IPS-18a (cell line): ENCODE results near the gene CDC34.

Experiments
- H3K27ac ChIP-seq: one replicate; pipeline ENCODE4 v1.5.1; 2013; ENCODE audit warnings: low read length
- H3K27me3 ChIP-seq: one replicate; pipeline ENCODE4 v1.6.1; 2013; ENCODE audit warnings: mild to moderate bottlenecking, low read length; ENCODE audit not compliant: control insufficient read depth, insufficient read depth
- H3K36me3 ChIP-seq: one replicate; pipeline ENCODE4 v1.6.1; 2013; ENCODE audit warnings: low read depth, low read length; ENCODE audit not compliant: control insufficient read depth
- H3K4me1 ChIP-seq: one replicate; pipeline ENCODE4 v1.6.1; 2013; ENCODE audit warnings: low read depth, low read length; ENCODE audit not compliant: control insufficient read depth
- H3K4me3 ChIP-seq: one replicate; pipeline ENCODE4 v1.5.1; 2013; ENCODE audit warnings: low read length
- H3K9ac ChIP-seq: one replicate; pipeline ENCODE4 v1.6.1; 2013; ENCODE audit warnings: mild to moderate bottlenecking, low read length, moderate library complexity
- H3K9me3 ChIP-seq: one replicate; pipeline ENCODE4 v1.6.1; 2013; ENCODE audit warnings: low read depth, low read length; ENCODE audit not compliant: control insufficient read depth

CDC34 gene

DNA sequence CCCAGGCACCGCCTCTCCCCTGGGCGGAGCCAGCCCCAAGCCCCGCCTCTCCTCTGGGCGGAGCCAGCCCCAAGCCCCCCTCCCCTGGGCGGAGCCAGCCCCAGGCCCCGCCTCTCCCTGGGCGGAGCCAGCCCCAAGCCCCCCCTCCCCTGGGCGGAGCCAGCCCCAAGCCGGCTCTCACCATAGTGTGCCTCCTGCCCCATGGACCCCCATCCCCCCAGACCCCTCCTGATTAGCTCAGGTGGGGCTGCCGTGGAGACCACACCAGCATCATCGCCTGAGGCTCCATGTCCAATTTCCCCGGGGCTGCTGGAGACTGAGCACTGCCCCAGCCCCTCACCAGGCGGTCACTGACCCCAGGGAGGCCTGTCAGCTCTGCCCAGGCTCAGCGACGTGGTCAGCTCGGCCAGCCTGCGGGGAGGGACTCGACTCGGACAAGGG, 39.4 kb upstream of the CDC34 start:
- H3K27ac ChIP-seq, result no peak overlapping the region
- no peaks in the 10 kb centered on the region for H3K9me3 ChIP-seq
- no peaks in the 10 kb centered on the region for H3K36me3 ChIP-seq
- H3K4me1 ChIP-seq, result no peaks in the 10 kb centered on the region
- no peak overlapping the region for H3K4me3 ChIP-seq
- H3K9ac ChIP-seq, result no peak overlapping the region
- peaks cover 7% of the 10 kb centered on the region for H3K27me3 ChIP-seq

GRCh38 chr19:493391-494170, 38.0 kb upstream of the CDC34 start:
- H3K9ac ChIP-seq, result no peak overlapping the region

DNA sequence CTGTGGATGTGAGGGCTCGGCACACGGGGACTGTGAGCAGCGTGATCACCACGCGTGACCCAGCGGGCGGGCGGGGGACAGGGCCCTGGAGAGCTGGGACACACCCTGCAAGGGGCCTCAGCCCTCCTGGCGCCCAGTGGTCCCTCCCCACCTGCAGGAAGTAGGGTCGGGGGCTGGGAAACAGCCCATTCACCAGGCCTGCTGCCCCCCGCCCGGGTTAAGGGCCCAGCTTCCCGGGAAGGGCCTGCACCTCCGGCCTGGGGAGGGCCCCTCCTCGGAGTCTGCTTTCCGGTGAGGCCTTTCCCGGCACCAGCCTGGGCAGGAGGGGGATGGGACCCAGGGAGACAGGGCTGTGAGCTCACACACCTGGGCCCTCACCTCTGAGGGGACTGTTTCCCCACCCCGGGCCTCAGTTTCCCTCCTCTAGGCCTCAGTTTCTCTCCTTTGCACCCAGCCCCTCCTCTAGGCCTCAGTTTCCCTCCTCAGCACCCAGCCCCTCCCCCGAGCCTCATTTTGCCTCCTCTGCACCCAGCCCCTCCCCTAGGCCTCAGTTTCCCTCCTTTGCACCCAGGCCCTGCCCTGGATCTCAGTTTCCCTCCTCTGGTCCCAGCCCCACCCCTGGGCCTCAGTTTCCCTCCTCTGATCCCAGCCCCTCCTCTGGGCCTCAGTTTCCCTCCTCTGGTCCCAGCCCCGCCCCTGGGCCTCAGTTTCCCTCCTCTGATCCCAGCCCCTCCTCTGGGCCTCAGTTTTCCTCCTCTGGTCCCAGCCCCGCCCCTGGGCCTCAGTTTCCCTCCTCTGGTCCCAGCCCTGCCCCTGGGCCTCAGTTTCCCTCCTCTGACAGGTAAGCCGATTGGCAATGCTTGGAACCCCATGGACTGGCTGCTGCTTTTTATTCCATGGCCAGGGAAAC, 37.1 kb upstream of the CDC34 start:
- Histone ChIP-seq H3K9me3 (no peaks in the 10 kb centered on the region), H3K36me3 (no peaks in the 10 kb centered on the region), H3K27ac (no peak overlapping the region), H3K4me1 (no peaks in the 10 kb centered on the region), H3K27me3 (peaks cover 30% of the 10 kb centered on the region), H3K4me3 (no peak overlapping the region), H3K9ac (no peak overlapping the region)

More at GRCh38 chr19:493391-494170, 38.0 kb upstream of the CDC34 start:
- Histone ChIP-seq H3K27ac (no peak overlapping the region), H3K27me3 (peaks cover 21% of the 10 kb centered on the region), H3K4me3 (no peak overlapping the region), H3K9me3 (no peaks in the 10 kb centered on the region), H3K4me1 (no peaks in the 10 kb centered on the region), H3K36me3 (no peaks in the 10 kb centered on the region)

DNA sequence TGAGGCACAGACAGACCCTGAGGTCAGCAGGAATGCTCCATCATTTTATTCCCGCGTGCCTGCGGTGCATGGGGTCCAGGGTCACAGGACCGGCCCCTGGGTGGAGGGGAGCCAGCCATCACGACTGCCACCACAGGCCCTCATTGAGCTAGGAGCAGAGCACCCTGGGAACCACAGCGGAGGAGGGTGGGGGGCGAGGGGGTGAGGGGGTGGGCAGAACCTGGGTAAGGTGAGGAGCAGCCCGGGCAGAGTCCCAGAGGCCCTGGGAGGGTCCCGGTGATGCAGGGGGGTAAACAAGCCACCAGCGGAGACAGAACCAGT, 36.5 kb upstream of the CDC34 start:
- no peaks in the 10 kb centered on the region for H3K4me1 ChIP-seq
- H3K4me3 ChIP-seq, result no peak overlapping the region
- no peaks in the 10 kb centered on the region for H3K36me3 ChIP-seq
- H3K9me3 ChIP-seq, result no peaks in the 10 kb centered on the region
- no peak overlapping the region for H3K9ac ChIP-seq
- H3K27me3 ChIP-seq, result peaks cover 35% of the 10 kb centered on the region
- no peak overlapping the region for H3K27ac ChIP-seq

DNA sequence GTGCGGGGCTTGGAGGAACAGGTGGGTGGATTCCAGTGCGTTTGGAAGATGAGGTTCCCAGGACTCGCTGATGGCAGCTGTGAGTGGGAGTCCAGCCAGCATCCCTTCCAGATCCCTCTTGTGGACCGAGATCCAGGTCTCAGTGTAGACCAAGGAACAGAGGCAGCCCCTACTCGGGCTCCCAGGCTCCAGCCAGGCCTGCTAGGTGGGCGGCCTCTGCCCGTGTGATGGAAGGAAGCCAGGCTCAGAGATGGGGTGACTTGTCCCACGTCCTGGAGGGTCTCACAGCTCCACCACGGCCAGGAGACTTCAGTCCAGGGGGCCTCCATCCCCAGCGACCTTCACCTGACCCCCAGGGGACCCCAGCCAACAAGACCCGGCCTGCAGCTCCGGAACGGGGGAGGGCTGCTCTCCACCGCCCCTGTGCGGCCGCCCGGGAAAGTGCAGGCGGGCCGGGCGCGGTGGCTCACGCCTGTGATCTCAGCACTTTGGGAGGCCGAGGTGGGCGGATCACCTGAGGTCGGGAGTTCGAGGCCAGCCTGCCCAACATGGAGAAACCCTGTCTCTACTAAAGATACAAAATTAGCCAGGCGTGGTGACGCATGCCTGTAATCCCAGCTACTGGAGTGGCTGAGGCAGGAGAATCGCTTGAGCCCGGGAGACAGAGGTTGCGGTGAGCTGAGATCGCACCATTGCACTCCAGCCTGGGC, 36.0 kb upstream of the CDC34 start:
- Histone ChIP-seq H3K27ac (no peak overlapping the region), H3K4me3 (no peak overlapping the region), H3K27me3 (peaks cover 40% of the 10 kb centered on the region), H3K9ac (no peak overlapping the region), H3K4me1 (no peaks in the 10 kb centered on the region), H3K9me3 (no peaks in the 10 kb centered on the region), H3K36me3 (no peaks in the 10 kb centered on the region)

DNA sequence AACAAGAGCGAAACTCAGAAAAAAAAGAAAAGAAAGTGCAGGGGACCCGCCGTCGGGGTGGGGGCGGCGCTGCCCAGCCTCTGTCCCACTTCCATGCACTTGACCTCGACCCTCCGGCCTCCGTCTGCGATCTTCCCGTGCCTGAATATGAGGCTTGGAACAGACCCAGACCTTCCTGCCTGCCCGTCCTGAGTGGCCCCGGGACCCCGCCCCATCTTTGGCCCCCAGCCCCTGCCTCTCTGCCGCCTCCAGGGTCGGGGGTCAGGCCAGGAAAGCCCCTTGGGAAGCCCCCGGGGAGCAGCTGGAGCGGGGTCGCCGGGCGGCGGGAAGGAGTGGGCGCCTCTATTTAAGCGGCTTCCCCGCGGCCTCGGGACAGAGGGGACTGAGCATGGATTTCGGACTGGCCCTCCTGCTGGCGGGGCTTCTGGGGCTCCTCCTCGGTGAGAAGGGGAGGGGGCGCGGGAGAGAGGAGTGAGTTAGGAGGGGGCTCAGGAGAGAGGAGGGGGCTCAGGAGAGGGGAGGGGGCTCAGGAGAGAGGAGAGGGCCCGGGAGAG, 35.4 kb upstream of the CDC34 start, which contains the start of gene MADCAM1:
Gene MADCAM1, plus strand, starts transcription at position 375 of the 554 bp plus-strand sequence. Its CDS starts 14 bp downstream, at position 389.
- Histone ChIP-seq H3K9ac (no peak within 1 kb of the TSS), H3K4me3 (peak within 1 kb of the TSS; percentile 17), H3K27me3 (peaks cover 41% of the 10 kb centered on the region), H3K9me3 (no peaks in the 10 kb centered on the region), H3K27ac (no peak within 1 kb of the TSS), H3K4me1 (no peaks in the 10 kb centered on the region), H3K36me3 (no peaks in the 10 kb centered on the region)

- Histone ChIP-seq H3K27ac (no peak overlapping the region), H3K36me3 (no peaks in the 10 kb centered on the region), H3K9ac (no peak overlapping the region), H3K27me3 (peaks cover 41% of the 10 kb centered on the region), H3K4me3 (peak overlapping the region; percentile 17), H3K4me1 (no peaks in the 10 kb centered on the region), H3K9me3 (no peaks in the 10 kb centered on the region)
Measured at GRCh38 chr19:496986-497385, 34.6 kb upstream of the CDC34 start.

DNA sequence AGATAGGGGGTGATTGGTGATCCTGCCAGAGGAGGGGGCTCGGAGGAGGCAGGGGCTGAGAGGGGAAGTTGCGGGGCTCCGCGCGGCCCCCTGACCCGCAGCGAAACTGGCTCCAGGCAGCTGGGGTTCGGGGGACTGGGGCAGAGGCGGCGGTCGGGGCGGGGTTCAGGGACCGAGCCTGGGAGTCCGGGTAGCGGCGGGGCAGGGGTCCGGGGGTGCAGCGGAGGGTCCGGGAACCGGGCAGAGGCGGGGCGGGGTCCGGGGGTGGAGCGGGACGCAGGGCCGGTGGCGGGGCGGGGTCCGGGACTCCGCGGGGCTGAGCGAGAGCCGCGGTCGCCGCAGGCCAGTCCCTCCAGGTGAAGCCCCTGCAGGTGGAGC, 34.1 kb upstream of the CDC34 start:
- Histone ChIP-seq H3K9me3 (no peaks in the 10 kb centered on the region), H3K36me3 (no peaks in the 10 kb centered on the region), H3K4me1 (no peaks in the 10 kb centered on the region), H3K4me3 (peak overlapping the region; percentile 42), H3K9ac (no peak overlapping the region), H3K27ac (no peak overlapping the region), H3K27me3 (peaks cover 41% of the 10 kb centered on the region)

DNA sequence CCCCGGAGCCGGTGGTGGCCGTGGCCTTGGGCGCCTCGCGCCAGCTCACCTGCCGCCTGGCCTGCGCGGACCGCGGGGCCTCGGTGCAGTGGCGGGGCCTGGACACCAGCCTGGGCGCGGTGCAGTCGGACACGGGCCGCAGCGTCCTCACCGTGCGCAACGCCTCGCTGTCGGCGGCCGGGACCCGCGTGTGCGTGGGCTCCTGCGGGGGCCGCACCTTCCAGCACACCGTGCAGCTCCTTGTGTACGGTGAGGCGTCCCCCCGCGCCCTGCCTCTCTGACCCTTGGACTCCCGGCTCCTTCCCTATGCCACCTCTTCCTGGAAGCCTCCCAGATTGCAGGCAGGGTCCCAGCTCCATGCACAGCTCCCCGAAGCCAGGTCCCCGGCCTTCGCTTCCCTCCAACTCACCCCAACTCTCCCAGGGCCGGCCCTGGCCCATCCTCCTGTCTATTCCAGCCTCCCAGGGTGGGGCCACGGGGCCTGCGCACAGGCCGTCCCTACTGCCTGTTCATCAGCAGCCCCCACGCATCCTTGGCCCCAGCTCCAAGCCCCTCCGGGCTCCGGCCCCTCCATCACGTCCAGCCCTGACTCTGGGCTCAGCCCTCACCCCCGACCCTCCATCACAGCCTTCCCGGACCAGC, 33.6 kb upstream of the CDC34 start:
- Histone ChIP-seq H3K9me3 (no peaks in the 10 kb centered on the region), H3K36me3 (no peaks in the 10 kb centered on the region), H3K27ac (no peak overlapping the region), H3K9ac (no peak overlapping the region), H3K4me3 (peak overlapping the region; percentile 42), H3K4me1 (no peaks in the 10 kb centered on the region), H3K27me3 (peaks cover 41% of the 10 kb centered on the region)

DNA sequence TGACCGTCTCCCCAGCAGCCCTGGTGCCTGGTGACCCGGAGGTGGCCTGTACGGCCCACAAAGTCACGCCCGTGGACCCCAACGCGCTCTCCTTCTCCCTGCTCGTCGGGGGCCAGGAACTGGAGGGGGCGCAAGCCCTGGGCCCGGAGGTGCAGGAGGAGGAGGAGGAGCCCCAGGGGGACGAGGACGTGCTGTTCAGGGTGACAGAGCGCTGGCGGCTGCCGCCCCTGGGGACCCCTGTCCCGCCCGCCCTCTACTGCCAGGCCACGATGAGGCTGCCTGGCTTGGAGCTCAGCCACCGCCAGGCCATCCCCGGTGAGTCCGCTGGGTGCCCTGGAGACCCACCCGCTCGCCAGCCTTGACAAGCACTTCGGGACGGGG, 33.1 kb upstream of the CDC34 start:
- Histone ChIP-seq H3K4me3 (no peak overlapping the region), H3K4me1 (no peaks in the 10 kb centered on the region), H3K36me3 (no peaks in the 10 kb centered on the region), H3K27me3 (peaks cover 41% of the 10 kb centered on the region), H3K27ac (no peak overlapping the region), H3K9me3 (no peaks in the 10 kb centered on the region), H3K9ac (no peak overlapping the region)
